Hair follicle dermal papilla cell (primary cell): ENCODE results near the gene RYR3. TPM values are rescaled to one million over a fixed set of nuclear protein-coding genes. Genes with fewer than 3 reads are reported as not detected.

Source experiments
- small RNA-seq: library from RNA; depleted of rRNA; stranded (forward); fragments of <200 nt; gene quantifications from one replicate; pipeline ENCODE3, GENCODE V24; 2012
- total RNA-seq: library from RNA; depleted of rRNA; stranded (reverse); fragments of >200 nt; gene quantifications from 2 replicates; pipeline ENCODE4 v1.2.3, GENCODE V29; 2012

RYR3 gene
- total RNA-seq = under 0.01 TPM in 2 replicates

DNA sequence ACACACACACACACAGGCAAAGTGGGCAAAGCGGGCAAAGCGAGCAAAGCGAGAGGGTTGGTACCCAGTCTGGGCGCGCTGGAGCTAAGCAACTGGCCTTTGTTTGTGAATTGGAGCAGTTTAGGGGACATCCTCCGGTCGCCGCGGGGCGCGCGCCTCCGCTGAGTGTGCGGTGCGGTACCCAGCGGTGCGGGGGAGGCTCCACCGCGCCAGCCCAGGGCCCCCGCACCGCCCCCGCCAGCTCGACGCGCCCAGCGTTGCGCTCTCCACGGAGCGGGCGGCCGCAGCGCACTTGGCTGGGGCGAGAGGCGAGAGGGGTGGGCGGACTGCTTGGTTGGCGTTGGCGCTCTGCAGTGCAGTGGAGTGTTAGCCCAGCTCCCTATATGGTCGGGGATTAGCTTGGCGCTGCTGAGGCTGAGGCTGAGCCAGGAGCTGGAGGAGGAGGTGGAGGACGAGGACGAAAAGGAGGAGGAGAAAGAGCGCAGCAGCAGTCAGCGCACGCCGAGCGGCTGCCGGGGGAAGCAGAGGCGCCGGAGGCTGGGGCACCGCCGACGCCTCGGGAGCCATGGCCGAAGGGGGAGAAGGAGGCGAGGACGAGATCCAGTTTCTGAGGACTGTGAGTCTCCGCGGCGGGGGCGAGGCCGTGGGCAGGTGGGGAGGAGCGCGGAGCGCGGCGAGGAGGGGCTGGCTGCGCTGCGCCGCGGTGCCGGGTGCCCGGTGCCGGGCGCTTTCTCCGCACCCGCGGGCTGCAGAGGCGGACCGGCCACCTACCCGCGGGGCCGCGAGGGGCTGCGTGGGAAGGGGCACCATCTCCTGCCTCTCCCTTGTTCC, at the start of gene RYR3:
Gene RYR3, plus strand, starts transcription at position 487 of the 831 bp plus-strand sequence. Its CDS starts 79 bp downstream, at position 566.

Small RNA genes lying within 50 kb of the gene (small RNA-seq; reads per million reads assigned to genes)
- gene RF00019 = not detected

Other genes with a start within 250 kb of the RYR3 start
- gene FMN1, start 116.3 kb upstream of the RYR3 start, total RNA-seq = 5.0 and 6.8 TPM in 2 replicates